GM21528 (cell line): ENCODE data around the gene COMMD10.
A peak's percentile ranks its signal among the peaks of the same experiment; 100 is the strongest.

ENCODE experiments used
- ATAC-seq: cut with Tn5 transposase; IDR thresholded peaks from one replicate; pipeline ENCODE4 v1.9.1; 2021; ENCODE audit warnings: mild to moderate bottlenecking, moderate library complexity; ENCODE audit not compliant: unreplicated experiment, low FRiP score

COMMD10 gene

DNA sequence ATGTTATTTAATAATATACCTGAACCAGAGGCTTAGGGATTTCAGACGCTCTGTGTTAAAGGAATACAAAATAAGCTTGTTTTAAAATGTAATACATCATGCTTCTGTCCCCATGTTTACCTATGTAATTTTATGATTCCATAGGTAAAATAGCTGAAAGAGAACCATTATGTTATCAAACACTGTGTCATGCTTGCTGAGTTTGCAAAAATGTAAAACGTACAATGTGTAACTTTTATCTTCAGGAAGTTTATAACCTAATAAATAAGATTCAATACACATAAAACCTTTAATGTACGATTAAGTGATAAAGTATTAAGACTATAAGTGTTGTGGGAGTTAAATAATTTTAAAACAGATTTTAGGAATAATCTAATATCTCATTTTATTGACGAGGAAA is 94.1 kb downstream of the COMMD10 start:
- no peak for ATAC-seq

- no peak for ATAC-seq
Observed at GRCh38 chr5:116209166-116209565, 124.3 kb downstream of the COMMD10 start.

- no peak for ATAC-seq
Observed at GRCh38 chr5:116212225-116212624, 127.4 kb downstream of the COMMD10 start.

DNA sequence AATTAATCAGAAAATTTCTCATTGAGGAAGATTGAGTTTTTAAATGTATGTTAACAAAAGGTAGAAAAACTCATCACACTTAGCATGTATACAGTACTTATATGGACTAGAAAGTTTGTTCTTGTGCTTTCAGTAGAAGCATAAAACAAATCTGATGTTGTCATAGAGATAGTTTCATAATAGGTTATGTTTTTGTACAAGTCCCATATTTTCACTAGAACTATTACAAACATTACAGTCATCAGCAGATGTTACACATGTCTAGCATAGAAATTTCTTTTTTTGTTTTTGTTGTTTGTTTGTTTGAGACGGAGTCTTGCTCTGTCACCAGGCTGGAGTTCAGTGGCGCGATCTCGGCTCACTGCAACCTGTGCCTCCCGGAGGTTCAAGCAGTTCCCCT is 131.4 kb downstream of the COMMD10 start:
- no peak for ATAC-seq

DNA sequence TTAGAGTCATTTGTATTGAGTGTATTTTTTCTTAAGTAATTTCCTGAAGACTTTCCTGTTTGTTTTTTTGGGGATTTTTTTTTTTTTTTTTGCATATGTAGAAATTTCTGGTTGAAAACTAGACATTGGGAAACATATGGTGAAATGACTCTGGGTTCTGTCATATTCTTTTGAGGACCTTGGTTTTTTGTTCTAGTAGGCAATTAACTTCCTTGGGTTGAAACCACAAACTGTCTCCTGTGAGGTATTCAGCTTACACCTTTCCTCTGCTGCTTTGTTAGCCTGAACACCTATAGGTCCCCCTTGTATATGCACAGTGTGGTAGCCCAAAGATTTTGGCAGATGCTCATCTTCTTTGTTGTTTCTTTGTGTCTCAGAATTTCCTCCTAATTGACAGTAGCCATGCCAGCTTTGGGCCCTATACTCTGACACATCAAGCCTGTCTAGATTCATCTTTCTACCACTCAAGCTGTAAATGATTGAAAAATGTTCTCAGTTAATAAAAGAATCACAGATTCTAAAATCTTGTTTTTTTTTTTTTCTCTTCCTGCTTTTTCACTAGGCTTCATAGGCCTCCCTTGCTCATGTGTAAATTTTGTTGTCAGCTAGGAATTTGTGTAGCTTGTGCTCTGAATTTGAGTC is 140.6 kb downstream of the COMMD10 start:
- no peak for ATAC-seq

DNA sequence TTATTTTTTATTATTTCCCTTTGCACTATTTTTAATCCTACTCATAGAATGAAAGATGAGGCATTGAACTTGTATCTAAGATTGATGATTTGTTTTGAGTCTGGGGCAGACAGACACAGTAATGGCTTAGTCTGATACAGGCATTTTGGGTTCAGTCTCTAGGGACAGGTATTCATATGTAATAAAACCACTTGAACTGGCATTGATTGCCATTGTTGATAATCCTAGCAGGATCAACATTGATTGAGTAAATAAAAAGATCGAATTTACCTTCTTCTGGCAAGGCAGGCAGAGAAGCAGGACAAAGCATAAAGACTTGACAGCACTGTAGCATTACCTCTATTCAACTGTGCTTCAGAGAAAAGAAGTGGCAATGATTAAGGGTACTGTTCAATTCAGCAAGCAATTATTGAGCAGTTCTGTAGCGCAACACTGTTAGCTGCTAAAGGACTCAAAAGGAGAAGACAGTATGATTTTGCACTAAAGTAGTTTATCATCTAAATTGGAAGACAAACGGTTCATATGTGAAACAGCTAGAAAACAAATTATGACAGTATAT is 144.4 kb downstream of the COMMD10 start:
- no peak for ATAC-seq

- ATAC-seq, result no peak
Observed at GRCh38 chr5:116231288-116231687, 146.5 kb downstream of the COMMD10 start.

DNA sequence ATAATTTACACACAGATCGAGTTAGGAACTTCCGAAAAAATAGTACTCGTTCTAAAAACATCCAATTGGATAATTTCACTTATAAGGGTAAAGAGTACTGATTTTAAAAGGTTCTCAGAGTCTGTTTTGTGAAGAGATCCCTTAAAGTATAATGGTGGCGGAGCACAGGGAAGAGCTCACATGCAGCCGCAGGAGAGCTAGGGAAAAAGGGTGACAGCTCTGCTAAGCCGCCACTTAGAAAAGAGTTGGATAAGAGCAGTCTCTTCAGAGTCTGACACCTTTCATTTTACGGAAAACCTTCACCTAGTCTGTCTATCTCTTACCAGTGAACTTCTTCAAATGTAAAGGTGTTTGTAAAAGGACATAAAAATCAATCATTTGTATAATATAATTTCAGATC is 149.9 kb downstream of the COMMD10 start:
- ATAC-seq, result no peak

DNA sequence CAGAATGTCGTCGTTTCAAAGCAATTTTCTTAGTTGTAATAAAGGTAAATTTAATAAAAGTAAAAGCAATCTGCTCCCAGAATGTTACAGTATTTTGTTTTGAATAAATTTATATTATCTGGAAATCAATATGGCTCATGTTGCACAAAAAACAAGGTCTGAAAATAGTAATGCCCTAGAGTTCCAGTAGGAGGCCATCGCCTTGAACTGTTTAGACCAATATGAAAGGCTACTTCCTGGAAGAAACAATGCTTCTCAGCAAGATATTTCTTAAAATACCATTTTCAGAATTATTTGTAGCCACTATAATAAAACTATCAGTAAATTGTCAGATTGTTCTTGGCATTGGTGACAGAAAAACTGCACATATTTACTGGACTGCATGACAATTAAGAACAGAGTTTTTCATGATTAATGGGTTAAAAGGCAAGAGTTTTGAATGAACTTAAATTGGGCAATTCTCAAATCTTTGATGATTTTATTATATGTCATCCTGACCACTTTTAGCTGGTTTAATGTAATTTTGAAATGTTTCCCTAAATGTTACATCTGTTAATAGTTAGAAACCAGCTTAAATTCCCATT is 153.2 kb downstream of the COMMD10 start:
- ATAC-seq, result no peak

- ATAC-seq, result no peak
Observed at GRCh38 chr5:116242343-116242742, 157.5 kb downstream of the COMMD10 start.

GRCh38 chr5:116248432-116248831 is 163.6 kb downstream of the COMMD10 start:
- no peak for ATAC-seq

DNA sequence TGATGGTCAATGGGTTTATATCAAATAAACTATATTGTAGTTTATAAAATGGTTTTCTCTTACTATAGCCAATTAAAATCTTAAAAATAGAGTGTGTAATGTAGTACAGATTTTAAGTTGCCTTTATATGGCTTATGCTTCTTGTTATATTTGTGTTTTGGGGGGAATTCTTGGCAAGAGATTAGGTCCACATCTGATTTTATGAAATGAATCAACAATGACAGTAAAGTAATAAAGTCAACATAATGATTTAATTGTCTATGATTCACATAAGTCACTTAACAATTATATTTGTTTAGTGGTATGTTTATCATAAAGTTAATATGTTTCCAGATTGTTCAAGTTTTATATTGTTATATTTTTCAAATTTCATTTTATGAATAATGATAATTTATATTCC is 164.8 kb downstream of the COMMD10 start:
- no peak for ATAC-seq

GRCh38 chr5:116256717-116257116 is 171.9 kb downstream of the COMMD10 start:
- no peak for ATAC-seq

DNA sequence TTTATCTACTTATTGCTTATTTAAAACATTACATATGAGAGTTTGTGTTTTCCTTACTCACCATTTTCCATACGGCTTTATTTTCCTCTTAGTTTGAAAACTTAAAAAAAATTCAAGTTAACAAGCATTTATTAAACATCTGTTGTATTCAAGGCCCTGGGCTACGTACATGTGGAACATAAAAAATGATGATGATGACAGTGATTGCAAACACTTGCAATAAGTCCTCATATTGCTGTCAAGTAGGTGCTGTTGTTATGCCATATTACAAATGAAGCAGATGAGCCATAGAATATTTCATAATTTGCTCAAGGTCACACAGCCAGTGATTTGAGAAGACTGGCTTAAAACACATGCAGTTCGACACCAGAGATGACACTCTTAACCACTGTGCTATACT is 180.6 kb downstream of the COMMD10 start:
- no peak for ATAC-seq

GRCh38 chr5:116271446-116272025 is 186.7 kb downstream of the COMMD10 start:
- no peak for ATAC-seq

DNA sequence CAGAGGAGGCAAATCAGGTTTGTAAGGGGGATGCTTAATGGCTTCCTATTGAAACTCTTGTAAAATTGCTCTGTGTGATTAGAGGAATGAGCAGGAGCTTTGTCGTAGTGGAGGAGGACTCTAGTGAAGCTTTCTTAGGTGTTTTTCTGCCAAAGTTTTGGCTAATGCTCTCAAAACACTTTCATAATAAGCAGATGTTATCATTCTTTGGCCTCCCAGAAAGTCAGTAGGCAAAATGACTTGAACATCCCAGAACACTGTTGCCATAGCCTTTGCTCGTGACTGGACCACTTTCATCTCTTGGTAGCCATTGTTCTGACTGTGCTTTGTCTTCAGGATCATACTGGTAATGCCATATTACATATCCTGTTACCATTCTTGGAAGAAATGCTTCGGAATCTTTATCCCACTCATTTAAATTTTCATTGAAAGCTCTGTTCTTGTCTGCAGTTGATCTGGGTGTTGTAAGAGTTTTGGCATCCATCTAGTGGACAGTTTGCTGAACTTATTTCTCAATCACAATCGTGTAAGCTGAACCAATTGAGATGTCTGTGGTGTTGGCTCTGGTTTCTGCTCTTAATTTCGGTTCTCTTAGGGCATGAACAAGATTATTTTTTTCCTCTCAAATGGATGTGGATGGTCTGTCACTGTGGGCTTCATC is 187.6 kb downstream of the COMMD10 start:
- no peak for ATAC-seq

DNA sequence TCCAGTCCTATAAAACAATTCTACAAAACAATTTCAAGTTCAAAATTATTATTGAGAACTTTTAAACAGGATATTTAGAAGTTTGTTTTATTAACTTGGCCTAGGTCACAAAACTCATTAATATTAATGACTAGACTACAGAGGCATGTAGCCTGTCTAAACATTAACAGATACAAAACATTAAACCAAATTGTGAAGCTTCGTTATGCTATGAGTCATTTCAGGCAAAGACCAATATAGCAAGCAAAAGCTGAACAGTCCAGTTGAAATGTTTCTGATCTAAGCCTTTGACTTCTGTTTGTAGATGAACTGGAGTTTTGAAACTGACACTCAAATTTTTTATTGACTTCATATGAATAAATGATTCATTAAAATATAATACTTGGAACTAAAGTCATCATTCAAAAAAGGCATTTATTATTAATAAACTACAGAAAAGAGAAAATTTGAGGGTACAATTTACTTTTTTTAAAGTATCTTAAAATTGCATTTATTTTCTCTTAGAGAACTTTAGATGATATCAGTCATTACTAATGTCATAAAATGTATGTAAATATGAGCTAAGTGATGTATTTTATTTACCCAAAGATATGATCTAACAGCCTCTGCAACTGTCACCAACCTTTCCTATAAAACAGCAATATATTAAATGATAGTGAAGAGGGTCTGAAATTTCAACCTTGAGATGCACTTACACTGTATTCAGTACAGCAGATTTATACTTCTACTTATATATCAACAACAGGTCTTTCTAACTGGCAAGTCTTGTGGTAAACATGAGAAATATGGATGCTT is 188.8 kb downstream of the COMMD10 start:
- ATAC-seq, result peak; percentile 97

GRCh38 chr5:116274251-116274650 is 189.4 kb downstream of the COMMD10 start:
- no peak for ATAC-seq

DNA sequence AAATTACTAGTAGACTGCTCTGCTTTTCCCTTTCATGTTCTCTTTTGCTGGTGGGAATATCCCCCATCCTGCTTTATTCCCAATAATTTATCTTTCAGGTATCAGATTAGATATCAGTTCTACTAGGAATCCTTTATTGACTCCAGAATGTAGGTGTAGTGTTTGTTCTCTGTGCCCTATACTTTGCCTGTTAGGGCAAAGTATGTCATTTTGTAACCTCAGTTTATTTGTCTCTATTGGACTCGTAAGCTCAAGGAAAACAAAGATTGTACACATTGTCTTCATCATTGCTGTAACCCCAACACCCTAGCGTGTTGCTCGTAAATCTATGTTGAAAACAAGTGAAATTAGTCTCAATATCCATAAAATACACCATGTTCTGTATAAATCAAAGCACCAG is 190.5 kb downstream of the COMMD10 start:
- no peak for ATAC-seq

DNA sequence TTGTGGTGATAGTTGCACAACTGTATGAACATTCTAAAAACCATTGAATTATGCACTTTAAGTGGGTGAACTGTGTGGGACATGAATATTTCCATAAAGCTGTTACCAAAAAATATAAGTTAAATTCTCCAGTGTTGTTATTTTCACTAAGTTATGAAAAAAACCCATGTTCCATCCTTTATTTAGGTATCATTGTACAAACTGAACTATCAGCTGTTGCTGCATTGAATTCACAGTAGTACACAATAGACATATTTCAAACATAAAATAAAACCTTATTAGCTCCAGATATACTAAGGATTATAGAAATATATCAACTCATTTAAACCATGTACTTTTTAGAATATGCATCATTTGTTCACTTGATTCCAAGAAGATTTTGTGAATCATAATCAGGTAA is 192.1 kb downstream of the COMMD10 start:
- ATAC-seq, result no peak
